Thoracic aorta (tissue), 2 donors: ENCODE measurements around the gene KCNMB2. TPM values are rescaled to one million over a fixed set of nuclear protein-coding genes. Genes with fewer than 3 reads are reported as not detected.

Experiments
- ATAC-seq: fragments of 150-250 bp; one replicate; pipeline ENCODE4 v1.8.0; 2017; ENCODE audit warnings: low read depth; ENCODE audit not compliant: insufficient number of reproducible peaks, low FRiP score
- DNase-seq: peaks from one replicate; pipeline ENCODE4 v3.0.0-alpha.2; 2020; ENCODE audit warnings: low spot score
- H3K27ac ChIP-seq, 2 donors: fragments of 200-600 bp; sonication (generic); 1 replicate in 1 of 2; 2 replicates in 1 of 2; pipeline ENCODE4 v1.5.1; 2016; ENCODE audit warnings: mild to moderate bottlenecking in 2 of 2, moderate library complexity in 2 of 2
- H3K27me3 ChIP-seq: fragments of 200-600 bp; sonication (generic); replicated peaks from 2 replicates; pipeline ENCODE4 v1.6.0; 2016; ENCODE audit warnings: mild to moderate bottlenecking; ENCODE audit not compliant: insufficient read depth
- H3K36me3 ChIP-seq: fragments of 200-600 bp; sonication (generic); one replicate; pipeline ENCODE4 v1.5.1; 2016
- H3K4me1 ChIP-seq, 2 donors: fragments of 200-600 bp; sonication (generic); 1 replicate in 1 of 2; 2 replicates in 1 of 2; pipeline versions ENCODE4 v1.5.1 to v1.6.0; 2016; ENCODE audit warnings: low read depth in 2 of 2, mild to moderate bottlenecking in 1 of 2; ENCODE audit not compliant: control insufficient read depth in 1 of 2
- H3K4me3 ChIP-seq: fragments of 200-600 bp; sonication (generic); 2 replicates; pipeline ENCODE4 v1.5.1; 2016; ENCODE audit warnings: mild to moderate bottlenecking
- H3K9me3 ChIP-seq: fragments of 200-600 bp; sonication (generic); 2 replicates; pipeline ENCODE4 v1.5.1; 2016
- total RNA-seq, 2 donors: library from RNA; depleted of rRNA; stranded (reverse); fragments of >200 nt; gene quantifications; one replicate each; pipeline versions ENCODE4 v1.1.0 to v1.2.3, GENCODE V29; 2016
- TF ChIP-seq, protein P1 (sequence below): fragments of 200-600 bp; sonication (generic); IDR thresholded peaks from one replicate; pipeline ENCODE4 v1.5.1; 2019; ENCODE audit warnings: antibody characterized with exemption

KCNMB2 gene
- total RNA-seq, 2 donors from 2014 or later = not detected

GRCh38 chr3:178568155-178568731 lies 32.0 kb downstream of the KCNMB2 start:
- no peak for DNase-seq
- no peaks in the 10 kb centered on the region for H3K4me1 ChIP-seq
- H3K36me3 ChIP-seq = no peaks in the 10 kb centered on the region
- H3K27me3 ChIP-seq = no peaks in the 10 kb centered on the region
- H3K9me3 ChIP-seq = no peaks in the 10 kb centered on the region
- no peak overlapping the region for H3K27ac ChIP-seq
- TF ChIP-seq, protein P1, sequence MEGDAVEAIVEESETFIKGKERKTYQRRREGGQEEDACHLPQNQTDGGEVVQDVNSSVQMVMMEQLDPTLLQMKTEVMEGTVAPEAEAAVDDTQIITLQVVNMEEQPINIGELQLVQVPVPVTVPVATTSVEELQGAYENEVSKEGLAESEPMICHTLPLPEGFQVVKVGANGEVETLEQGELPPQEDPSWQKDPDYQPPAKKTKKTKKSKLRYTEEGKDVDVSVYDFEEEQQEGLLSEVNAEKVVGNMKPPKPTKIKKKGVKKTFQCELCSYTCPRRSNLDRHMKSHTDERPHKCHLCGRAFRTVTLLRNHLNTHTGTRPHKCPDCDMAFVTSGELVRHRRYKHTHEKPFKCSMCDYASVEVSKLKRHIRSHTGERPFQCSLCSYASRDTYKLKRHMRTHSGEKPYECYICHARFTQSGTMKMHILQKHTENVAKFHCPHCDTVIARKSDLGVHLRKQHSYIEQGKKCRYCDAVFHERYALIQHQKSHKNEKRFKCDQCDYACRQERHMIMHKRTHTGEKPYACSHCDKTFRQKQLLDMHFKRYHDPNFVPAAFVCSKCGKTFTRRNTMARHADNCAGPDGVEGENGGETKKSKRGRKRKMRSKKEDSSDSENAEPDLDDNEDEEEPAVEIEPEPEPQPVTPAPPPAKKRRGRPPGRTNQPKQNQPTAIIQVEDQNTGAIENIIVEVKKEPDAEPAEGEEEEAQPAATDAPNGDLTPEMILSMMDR = no peak
- H3K4me3 ChIP-seq = no peak overlapping the region
- ATAC-seq = no peak

DNA sequence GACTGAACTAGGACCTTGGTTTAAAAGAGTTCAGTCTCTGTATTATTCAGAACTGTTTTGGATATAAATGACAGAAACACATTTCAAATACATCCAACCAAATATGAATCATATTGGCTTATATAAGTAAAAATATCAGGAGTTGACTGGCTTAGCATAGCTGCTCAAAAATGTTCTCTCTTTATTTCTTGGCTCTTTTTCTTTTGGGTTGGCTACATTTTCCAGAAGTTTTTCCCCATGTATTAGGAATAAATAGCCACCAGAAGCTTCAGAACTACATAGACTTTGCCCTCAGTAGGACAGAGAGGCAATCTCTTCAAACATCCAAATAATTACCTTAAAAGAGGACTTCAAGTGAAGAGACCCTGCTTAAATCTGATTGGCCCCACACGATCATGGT lies 32.7 kb downstream of the KCNMB2 start:
- no peaks in the 10 kb centered on the region for H3K36me3 ChIP-seq
- TF ChIP-seq, protein P1 = no peak
- no peak overlapping the region for H3K4me3 ChIP-seq
- DNase-seq (no peak), ATAC-seq (no peak)
- H3K27ac ChIP-seq = no peak overlapping the region
- no peaks in the 10 kb centered on the region for H3K9me3 ChIP-seq
- H3K4me1 ChIP-seq = no peaks in the 10 kb centered on the region
- no peaks in the 10 kb centered on the region for H3K27me3 ChIP-seq

GRCh38 chr3:178569826-178570225 lies 33.6 kb downstream of the KCNMB2 start:
- Histone ChIP-seq H3K27me3 (no peaks in the 10 kb centered on the region), H3K4me1 (no peaks in the 10 kb centered on the region), H3K27ac (no peak overlapping the region), H3K9me3 (no peaks in the 10 kb centered on the region), H3K36me3 (no peaks in the 10 kb centered on the region), H3K4me3 (no peak overlapping the region)
- ATAC-seq (no peak), DNase-seq (no peak)
- TF ChIP-seq, protein P1 = no peak

DNA sequence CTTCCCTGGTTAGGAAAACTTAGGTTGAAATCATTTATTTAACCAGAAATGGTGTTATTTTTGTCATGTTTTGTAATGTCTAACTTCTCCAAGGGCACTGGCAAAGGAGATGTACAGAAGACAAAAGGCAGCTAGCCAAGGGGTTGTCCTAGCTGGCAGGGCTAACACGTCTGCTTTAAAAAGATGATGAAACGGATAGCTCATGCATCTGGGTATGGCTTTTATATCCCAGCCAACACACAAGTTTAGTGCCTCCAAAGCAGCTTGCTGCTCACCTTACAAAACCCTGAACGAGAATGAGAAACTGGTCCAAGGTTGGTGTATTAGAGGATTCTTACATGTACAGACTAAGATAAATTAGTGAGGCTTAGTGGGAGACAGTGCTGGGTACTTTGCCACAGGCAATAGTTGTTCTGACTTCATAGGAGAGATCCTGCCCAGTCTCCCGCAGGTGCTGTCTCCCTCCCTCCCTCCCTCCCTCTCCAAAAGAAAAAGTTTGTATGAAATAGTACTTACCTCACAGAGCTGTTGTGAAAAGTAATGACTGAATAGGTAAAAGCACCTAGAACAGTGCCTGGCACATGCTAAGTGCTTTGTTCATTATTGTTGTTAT lies 47.8 kb downstream of the KCNMB2 start:
- H3K4me3 ChIP-seq = no peak overlapping the region
- H3K27ac ChIP-seq = no peak overlapping the region
- H3K4me1 ChIP-seq = no peaks in the 10 kb centered on the region
- DNase-seq (no peak), ATAC-seq (no peak)
- H3K27me3 ChIP-seq = no peaks in the 10 kb centered on the region
- peaks cover 4% of the 10 kb centered on the region for H3K9me3 ChIP-seq
- TF ChIP-seq, protein P1 = no peak
- H3K36me3 ChIP-seq = no peaks in the 10 kb centered on the region

DNA sequence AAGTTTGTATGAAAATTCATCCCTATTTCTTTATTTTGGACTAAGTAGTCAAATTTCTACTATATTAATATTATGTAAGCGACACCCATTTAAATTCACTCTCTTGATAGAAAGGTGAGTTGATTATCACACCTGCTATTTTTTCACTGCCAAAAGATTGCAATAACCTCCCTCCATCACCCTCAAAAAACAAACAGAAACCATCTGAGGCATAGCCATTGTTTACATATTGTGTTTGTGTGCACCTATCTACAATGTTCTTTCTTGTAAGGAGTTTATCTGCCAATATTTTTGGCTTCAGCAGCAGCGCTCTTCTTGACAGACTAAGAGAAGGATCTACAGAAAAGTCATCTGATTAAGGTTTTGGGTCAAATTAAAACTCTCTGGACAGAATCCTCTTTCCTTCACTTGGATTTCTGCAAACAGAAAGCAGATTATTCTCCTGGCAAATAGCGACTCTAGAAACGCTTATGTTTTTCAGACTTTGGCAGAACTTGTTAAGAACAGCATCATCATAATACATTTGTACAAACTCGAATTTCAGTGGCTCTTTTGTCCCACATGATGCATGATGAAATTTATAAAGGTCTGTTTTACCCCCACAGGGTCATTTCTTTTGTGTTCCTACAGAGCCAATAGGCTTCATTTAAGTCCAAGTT lies 48.6 kb downstream of the KCNMB2 start:
- peaks cover 4% of the 10 kb centered on the region for H3K9me3 ChIP-seq
- H3K4me1 ChIP-seq = no peaks in the 10 kb centered on the region
- no peaks in the 10 kb centered on the region for H3K36me3 ChIP-seq
- H3K27ac ChIP-seq = no peak overlapping the region
- no peak overlapping the region for H3K4me3 ChIP-seq
- no peaks in the 10 kb centered on the region for H3K27me3 ChIP-seq
- no peak for ATAC-seq
- TF ChIP-seq, protein P1 = no peak
- no peak for DNase-seq
